GM12878 (cell line): ENCODE data around the gene ASAP2. TPM values are rescaled to one million over a fixed set of nuclear protein-coding genes. Genes with fewer than 3 reads are reported as not detected.

Experiments used
- DPF2 ChIP-seq: fragments of 450-650 bp; IDR thresholded peaks from 2 replicates; pipeline ENCODE4 v1.6.1; 2017; ENCODE audit warnings: mild to moderate bottlenecking
- E4F1 ChIP-seq: fragments of 450-650 bp; IDR thresholded peaks from 2 replicates; pipeline ENCODE4 v1.6.1; 2018; ENCODE audit warnings: borderline replicate concordance, mild to moderate bottlenecking; ENCODE audit not compliant: partially characterized antibody
- IRF3 ChIP-seq: fragments of 450-650 bp; IDR thresholded peaks from 2 replicates; pipeline ENCODE4 v1.6.1; 2014; ENCODE audit warnings: mild to moderate bottlenecking
- MLLT1 ChIP-seq: fragments of 450-650 bp; IDR thresholded peaks from 2 replicates; pipeline ENCODE4 v1.6.1; 2016; ENCODE audit warnings: mild to moderate bottlenecking
- NR2C2 ChIP-seq: IDR thresholded peaks from 2 replicates; pipeline ENCODE4 v1.6.1; 2011; ENCODE audit warnings: borderline replicate concordance, low read depth; ENCODE audit not compliant: control insufficient read depth, insufficient read length
- SKIL ChIP-seq: fragments of 450-650 bp; IDR thresholded peaks from 2 replicates; pipeline ENCODE4 v1.6.1; 2017; ENCODE audit warnings: mild to moderate bottlenecking, low read depth, inconsistent platforms; ENCODE audit not compliant: poor library complexity, severe bottlenecking
- SMC3 ChIP-seq: IDR thresholded peaks from 2 replicates; pipeline ENCODE4 v1.6.1; 2011; ENCODE audit warnings: low read length, improper control_type of control experiment, borderline replicate concordance
- SPI1 ChIP-seq: IDR thresholded peaks from 2 replicates; pipeline ENCODE4 v1.6.1; 2011; ENCODE audit warnings: low read depth, mild to moderate bottlenecking, low read length, moderate library complexity, borderline replicate concordance; ENCODE audit not compliant: insufficient read depth
- STAT1 ChIP-seq: fragments of 450-650 bp; conservative IDR thresholded peaks from 2 replicates; pipeline ENCODE4 v1.6.1; 2014; ENCODE audit warnings: antibody characterized with exemption, mild to moderate bottlenecking
- TCF3 ChIP-seq: IDR thresholded peaks from 2 replicates; pipeline ENCODE4 v1.6.1; 2012; ENCODE audit warnings: low read depth, mild to moderate bottlenecking, low read length, borderline replicate concordance; ENCODE audit not compliant: insufficient read depth
- polyA plus RNA-seq, 11 experiments: library from polyadenylated mRNA; depleted of rRNA in 4 of 11; unstranded in 6 of 11; stranded (reverse) in 5 of 11; fragments of >200 nt; fragmentation: Nextera tagmentation in 4 of 11; fragmentation: Illumina TruSeq in 1 of 11; extraction: Ambion mirVana in 4 of 11; extraction: Trizol in 1 of 11; gene quantifications; 1 replicate in 1 of 11; 2 replicates in 10 of 11; pipeline versions ENCODE4 v1.2.1 to v1.2.3, GENCODE V29; 2011 to 2016; ENCODE audit warnings: inconsistent platforms in 2 of 11, missing spikeins in 2 of 11, low read depth in 1 of 11
- total RNA-seq, 4 experiments: library from RNA; depleted of rRNA in 3 of 4; stranded (reverse); fragments of >200 nt in 3 of 4; fragmentation: Illumina TruSeq in 1 of 4; extraction: Trizol in 1 of 4; gene quantifications; 2 replicates each; pipeline versions ENCODE4 v1.2.1 to v1.2.3, GENCODE V29; 2013 to 2021

Gene ASAP2
- total and polyA plus RNA-seq, 10 of the 15 experiments (the other 5 are each of a cell fraction or from before 2014, with no cell fraction given): 0.05 to 0.27 (median 0.07) TPM; not detected in 4

- TF ChIP-seq SKIL (no peak), SPI1 (no peak), STAT1 (no peak), NR2C2 (no peak), SMC3 (no peak), E4F1 (no peak), DPF2 (no peak), IRF3 (no peak), TCF3 (no peak), MLLT1 (no peak)
These were observed 91.2 kb downstream of the ASAP2 start (continued) for GRCh38 chr2:9297807-9298206.
